OCI-LY1 (cell line): ENCODE measurements around the gene RNF113A.
"Not testable (repeated sequence)": the region's sequence is repeated elsewhere in the genome, so short reads cannot be mapped to it uniquely, and the experiment has no call there.

ENCODE experiments used
- CTCF ChIP-seq: fragments of 200-600 bp; sonication (generic), shearing (Covaris generic); IDR thresholded peaks from 2 replicates; pipeline ENCODE4 v1.5.1; 2017; ENCODE audit warnings: mild to moderate bottlenecking, antibody characterized with exemption, low read length, moderate library complexity, mixed read lengths
- EZH2 ChIP-seq: fragments of 200-600 bp; sonication (generic), shearing (Covaris generic); IDR thresholded peaks from 2 replicates; pipeline ENCODE4 v1.8.0; 2017; ENCODE audit warnings: borderline replicate concordance, mixed run types, mild to moderate bottlenecking, antibody characterized with exemption, low read length, moderate library complexity, mixed read lengths

GRCh38 chrX:119890626-119891025 lies 19.1 kb upstream of the RNF113A start:
- not testable (repeated sequence) for TF ChIP-seq CTCF, EZH2
